B cell (primary cell): Measurements from ENCODE around the gene ZSCAN23. TPM values are rescaled to one million over a fixed set of nuclear protein-coding genes. Genes with fewer than 3 reads are reported as not detected.

Experiments used
- ATAC-seq: fragments of 200-7000 bp; cut with Tn5 transposase; one replicate; pipeline ENCODE4 v1.10.0; 2021; ENCODE audit warnings: low read depth, mild to moderate bottlenecking, moderate number of reproducible peaks, moderate library complexity
- CTCF ChIA-PET: fragments of 350-600 bp; sonication (Branson Sonifier 250); formaldehyde crosslinking; loops from one replicate; lab custom pipeline; 2021; ENCODE audit warnings: antibody characterized with exemption, inconsistent platforms; lab: Charles Lee
- POLR2A ChIA-PET: fragments of 350-600 bp; sonication (Branson Sonifier 250); formaldehyde crosslinking; loops from one replicate; lab custom pipeline; 2021; ENCODE audit warnings: antibody characterized with exemption; lab: Charles Lee
- DNase-seq: peaks from one replicate; pipeline ENCODE4 v3.0.0; 2013
- H2AFZ ChIP-seq: 2 replicates; pipeline ENCODE4 v1.6.1; 2012; ENCODE audit warnings: mild to moderate bottlenecking, low read depth, low read length; ENCODE audit not compliant: insufficient read depth, poor library complexity, severe bottlenecking
- H3K27ac ChIP-seq, 2 donors: 1 replicate in 1 of 2; 2 replicates in 1 of 2; pipeline ENCODE4 v1.5.1; 2012 to 2013; ENCODE audit warnings: low read length in 2 of 2, mild to moderate bottlenecking in 2 of 2, moderate library complexity in 1 of 2
- H3K27me3 ChIP-seq, 4 experiments: fragments of 200-600 bp in 1 of 4; sonication (generic) in 1 of 4; replicated peaks in 1 of 4; 1 replicate in 2 of 4; 2 replicates in 2 of 4; pipeline versions ENCODE4 v1.6.1 to v1.7.0; 2013 to 2016; ENCODE audit warnings: low read length in 3 of 4, mild to moderate bottlenecking in 2 of 4, mixed read lengths in 1 of 4, moderate library complexity in 1 of 4; ENCODE audit not compliant: insufficient read depth in 4 of 4, control insufficient read depth in 3 of 4; ENCODE audit errors: control extremely low read depth in 1 of 4
- H3K36me3 ChIP-seq, 2 experiments: replicated peaks in 1 of 2; 1 replicate in 1 of 2; 2 replicates in 1 of 2; pipeline versions ENCODE4 v1.6.1 to v1.7.1; 2013; ENCODE audit warnings: low read length in 1 of 2; ENCODE audit not compliant: insufficient read depth in 2 of 2, control insufficient read depth in 1 of 2; ENCODE audit errors: control extremely low read depth in 1 of 2, extremely low read depth in 1 of 2
- H3K4me1 ChIP-seq, 2 donors: fragments of 200-600 bp in 1 of 2; sonication (generic) in 1 of 2; 1 replicate in 1 of 2; 2 replicates in 1 of 2; pipeline versions ENCODE4 v1.5.1 to v1.6.1; 2013 to 2017; ENCODE audit warnings: low read length in 2 of 2; ENCODE audit not compliant: control insufficient read depth in 2 of 2, insufficient read depth in 2 of 2
- H3K4me2 ChIP-seq: replicated peaks from 2 replicates; pipeline ENCODE3; 2012; ENCODE audit warnings: mild to moderate bottlenecking, low read depth, low read length; ENCODE audit not compliant: poor library complexity, severe bottlenecking
- H3K4me3 ChIP-seq, 5 experiments: fragments of 200-600 bp in 1 of 5; sonication (generic) in 1 of 5; 1 replicate in 3 of 5; 2 replicates in 2 of 5; pipeline versions ENCODE4 v1.5.1 to v1.7.0; 2011 to 2016; ENCODE audit warnings: low read length in 4 of 5, mild to moderate bottlenecking in 4 of 5, low read depth in 2 of 5, control low read depth in 1 of 5, moderate library complexity in 1 of 5; ENCODE audit not compliant: insufficient read depth in 1 of 5; ENCODE audit errors: control extremely low read depth in 1 of 5, extremely low read depth in 1 of 5
- H3K79me2 ChIP-seq: fragments of 200-600 bp; sonication (generic); one replicate; pipeline ENCODE4 v1.6.0; 2016; ENCODE audit warnings: low read length; ENCODE audit not compliant: control insufficient read depth, insufficient read depth
- H3K9ac ChIP-seq: fragments of 200-600 bp; sonication (generic); 2 replicates; pipeline ENCODE4 v1.6.1; 2017; ENCODE audit warnings: mild to moderate bottlenecking, low read length, moderate library complexity
- H3K9me3 ChIP-seq, 3 donors: one replicate each; pipeline versions ENCODE4 v1.6.1 to v1.7.1; 2013; ENCODE audit warnings: low read length in 2 of 3; ENCODE audit not compliant: control insufficient read depth in 2 of 3, insufficient read depth in 1 of 3; ENCODE audit errors: control extremely low read depth in 1 of 3
- H4K20me1 ChIP-seq: 2 replicates; pipeline ENCODE4 v1.6.0; 2012; ENCODE audit warnings: mild to moderate bottlenecking, low read length; ENCODE audit not compliant: insufficient read depth, control insufficient read depth, poor library complexity, severe bottlenecking
- H3K27ac Mint-ChIP-seq: one replicate; pipeline ENCODE4 v1.8.0; 2021; ENCODE audit warnings: mixed read lengths
- H3K27me3 Mint-ChIP-seq: one replicate; pipeline ENCODE4 v1.8.0; 2021; ENCODE audit warnings: mixed read lengths
- H3K4me1 Mint-ChIP-seq: one replicate; pipeline ENCODE4 v1.8.0; 2021; ENCODE audit warnings: mixed read lengths
- H3K4me3 Mint-ChIP-seq: one replicate; pipeline ENCODE4 v1.8.0; 2021; ENCODE audit warnings: mixed read lengths
- H3K9me3 Mint-ChIP-seq: one replicate; pipeline ENCODE4 v1.8.0; 2022; ENCODE audit warnings: mixed read lengths; ENCODE audit not compliant: insufficient read depth
- EZH2 ChIP-seq: IDR thresholded peaks from 2 replicates; pipeline ENCODE4 v1.6.1; 2012; ENCODE audit warnings: borderline replicate concordance, low read depth, mild to moderate bottlenecking, moderate library complexity, low read length; ENCODE audit not compliant: insufficient read depth, poor library complexity, severe bottlenecking
- WGBS: methylation state at CpG from one replicate; pipeline ENCODE4 v1.1.5; 2013; ENCODE audit warnings: missing lambda C conversion rate; ENCODE audit not compliant: insufficient coverage; 5-methylcytosine and 5-hydroxymethylcytosine counted together
- intact Hi-C: fragments of 100-400 bp; cut with micrococcal nuclease; formaldehyde crosslinking; loops from one replicate; pipeline ENCODE4 v1.10.0; 2022
- polyA plus RNA-seq: library from polyadenylated mRNA; depleted of rRNA; stranded (reverse); fragments of >200 nt; gene quantifications from 2 replicates; pipeline ENCODE4 v1.2.3, GENCODE V29; 2012
- total RNA-seq, 2 donors: library from RNA; stranded (reverse); fragments of 120-200 nt in 1 of 2; gene quantifications; 1 replicate in 1 of 2; 2 replicates in 1 of 2; pipeline versions ENCODE4 v1.2.3 to v1.2.4, GENCODE V29; 2013 to 2022
- TF ChIP-seq, protein P1 (sequence below): fragments of 200-600 bp; IDR thresholded peaks from one replicate; pipeline ENCODE4 v1.8.0; 2022; ENCODE audit warnings: antibody characterized with exemption, mild to moderate bottlenecking

The ZSCAN23 gene
- total and polyA plus RNA-seq, 2 donors (not counting 1 experiment from before 2014, with no cell fraction given), result 0.79 TPM; not detected in 1

DNA sequence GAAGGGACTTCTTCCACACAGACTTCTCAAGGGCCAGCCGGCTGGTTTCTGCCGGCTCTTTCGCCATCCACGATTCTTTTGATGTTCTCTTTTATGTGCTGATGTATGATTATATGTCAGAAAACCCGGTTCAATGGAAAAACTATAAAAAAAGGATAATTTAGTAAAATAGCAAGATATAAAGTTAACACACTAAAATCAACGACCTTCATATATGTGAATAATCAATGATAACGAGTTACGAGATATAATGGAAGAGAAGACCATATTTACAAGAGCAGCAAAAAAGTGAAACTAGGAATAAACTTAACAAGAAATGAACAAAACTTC is 43.2 kb downstream of the ZSCAN23 start:
- peak overlapping the region; percentile 35 to 87 for H3K27ac ChIP-seq
- Mint-ChIP-seq H3K27ac (peak overlapping the region; percentile 92), H3K4me3 (peak overlapping the region; percentile 93), H3K9me3 (no peaks in the 10 kb centered on the region), H3K27me3 (peaks cover 42% of the 10 kb centered on the region), H3K4me1 (peaks cover 32% of the 10 kb centered on the region)
- intact Hi-C loops, result loop anchor here (1.0 kb wide), 1 partner anchor 65 kb away; no protein-coding TSS in a partner anchor
- peak overlapping the region; percentile 67 to 96 (median 75) for H3K4me3 ChIP-seq
- CTCF ChIA-PET, result interaction anchor here (1.4 to 1.5 kb wide), 2 partner anchors 17 to 505 kb away, joined by 4 read pairs; no protein-coding TSS in a partner anchor
- peak overlapping the region; percentile 90 for H2AFZ ChIP-seq
- H3K4me1 ChIP-seq, result peaks cover 16 to 17% of the 10 kb centered on the region in 2 donors
- ATAC-seq, result no peak
- TF ChIP-seq, protein P1, sequence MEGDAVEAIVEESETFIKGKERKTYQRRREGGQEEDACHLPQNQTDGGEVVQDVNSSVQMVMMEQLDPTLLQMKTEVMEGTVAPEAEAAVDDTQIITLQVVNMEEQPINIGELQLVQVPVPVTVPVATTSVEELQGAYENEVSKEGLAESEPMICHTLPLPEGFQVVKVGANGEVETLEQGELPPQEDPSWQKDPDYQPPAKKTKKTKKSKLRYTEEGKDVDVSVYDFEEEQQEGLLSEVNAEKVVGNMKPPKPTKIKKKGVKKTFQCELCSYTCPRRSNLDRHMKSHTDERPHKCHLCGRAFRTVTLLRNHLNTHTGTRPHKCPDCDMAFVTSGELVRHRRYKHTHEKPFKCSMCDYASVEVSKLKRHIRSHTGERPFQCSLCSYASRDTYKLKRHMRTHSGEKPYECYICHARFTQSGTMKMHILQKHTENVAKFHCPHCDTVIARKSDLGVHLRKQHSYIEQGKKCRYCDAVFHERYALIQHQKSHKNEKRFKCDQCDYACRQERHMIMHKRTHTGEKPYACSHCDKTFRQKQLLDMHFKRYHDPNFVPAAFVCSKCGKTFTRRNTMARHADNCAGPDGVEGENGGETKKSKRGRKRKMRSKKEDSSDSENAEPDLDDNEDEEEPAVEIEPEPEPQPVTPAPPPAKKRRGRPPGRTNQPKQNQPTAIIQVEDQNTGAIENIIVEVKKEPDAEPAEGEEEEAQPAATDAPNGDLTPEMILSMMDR, result no peak
- no CpG with 5 or more reads among the region's 8 CpGs for WGBS
- H3K79me2 ChIP-seq, result peaks cover 31% of the 10 kb centered on the region
- peaks cover 0 to 4% (median 0%) of the 10 kb centered on the region in 3 donors for H3K9me3 ChIP-seq
- H3K36me3 ChIP-seq, result peaks cover 0 to 11% of the 10 kb centered on the region in 2 experiments
- POLR2A ChIA-PET, result interaction anchor here (1.5 kb wide), 1 partner anchor 259 kb away, joined by 4 read pairs; the partner anchor contains the start of gene ZKSCAN8
- H4K20me1 ChIP-seq, result no peaks in the 10 kb centered on the region
- H3K9ac ChIP-seq, result peak overlapping the region; percentile 77
- DNase-seq, result no peak
- peaks cover 0 to 17% (median 8%) of the 10 kb centered on the region in 4 experiments for H3K27me3 ChIP-seq
- H3K4me2 ChIP-seq, result peak overlapping the region; percentile 81

DNA sequence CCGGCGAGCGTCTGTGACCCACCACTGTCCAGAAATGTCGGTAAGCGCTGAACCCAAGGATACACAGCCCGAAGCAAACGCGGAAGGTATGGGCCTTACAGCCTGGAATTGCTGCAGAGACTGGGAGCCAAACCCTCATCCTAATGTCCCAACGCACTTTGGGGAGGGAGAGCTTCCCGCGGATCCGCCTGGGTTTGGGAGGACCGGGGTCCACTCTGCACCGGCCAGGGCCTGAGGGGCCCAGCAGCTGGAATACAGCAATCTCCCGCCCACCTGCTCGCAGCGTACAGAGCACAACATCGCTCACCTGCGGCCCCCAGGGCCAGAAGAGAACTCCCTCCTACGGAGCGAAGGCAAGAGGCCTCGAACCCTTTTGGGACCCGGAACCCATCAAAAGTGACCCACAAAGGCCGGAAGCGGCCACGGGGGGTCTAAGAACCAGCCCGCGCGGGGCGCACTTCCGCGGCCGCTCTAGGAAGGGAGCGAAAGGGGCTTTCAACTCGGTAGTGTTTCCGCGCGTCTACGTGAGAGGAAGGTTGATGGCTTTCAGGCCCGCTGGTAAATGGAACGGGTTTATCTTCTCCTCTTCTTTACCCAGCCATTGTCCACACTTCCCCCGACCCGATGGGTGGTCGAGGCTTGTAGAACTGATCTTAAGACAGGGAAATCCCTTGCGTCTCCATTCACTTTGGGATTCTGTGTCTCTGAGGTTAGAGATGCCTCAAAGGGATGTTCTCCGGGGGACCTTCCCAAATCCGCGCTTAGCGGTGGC is 43.8 kb downstream of the ZSCAN23 start, which contains the start of gene ZSCAN12:
Gene ZSCAN12 (minus strand): TSS at position 398 of the 772 bp plus-strand sequence. CDS start 1,342 bp downstream, outside the sequence.
- peaks cover 34% of the 10 kb centered on the region for H3K4me1 Mint-ChIP-seq
- under 1% methylated on average over 37 of the region's 49 CpGs for WGBS
- CTCF ChIA-PET, result interaction anchor here (0.7 to 6.6 kb wide), 6 partner anchors 16 to 1739 kb away, joined by 3 to 60 read pairs (median 4); partner anchors contain the start of gene ZKSCAN4

More for the DNA sequence above, 43.8 kb downstream of the ZSCAN23 start, which contains the start of gene ZSCAN12:
- ATAC-seq (peak; percentile 91), DNase-seq (peak; percentile 91)
- peaks cover 16 to 17% of the 10 kb centered on the region in 2 donors for H3K4me1 ChIP-seq
- peak within 1 kb of the TSS; percentile 81 for H3K4me2 ChIP-seq
- H2AFZ ChIP-seq, result peak within 1 kb of the TSS; percentile 90
- peaks cover 31% of the 10 kb centered on the region for H3K79me2 ChIP-seq
- POLR2A ChIA-PET, result interaction anchor here (0.6 to 1.5 kb wide), 6 partner anchors 16 to 1322 kb away, joined by 3 to 6 read pairs (median 4); partner anchors contain the start of genes ZKSCAN8 and ZSCAN26
- H3K4me3 ChIP-seq, result peak within 1 kb of the TSS; percentile 67 to 96 (median 75)
- peak within 1 kb of the TSS; percentile 92 for H3K27ac Mint-ChIP-seq
- H3K9me3 ChIP-seq, result peaks cover 0 to 4% (median 0%) of the 10 kb centered on the region in 3 donors
- no peaks in the 10 kb centered on the region for H3K9me3 Mint-ChIP-seq
- peaks cover 0 to 11% of the 10 kb centered on the region in 2 experiments for H3K36me3 ChIP-seq
- H3K27ac ChIP-seq, result peak within 1 kb of the TSS; percentile 35 to 87
- peaks cover 40% of the 10 kb centered on the region for H3K27me3 Mint-ChIP-seq
- H3K9ac ChIP-seq, result peak within 1 kb of the TSS; percentile 77
- peak within 1 kb of the TSS; percentile 93 for H3K4me3 Mint-ChIP-seq
- intact Hi-C loops, result loop anchor here (1.0 to 10.0 kb wide), 9 partner anchors 16 to 1011 kb away; partner anchors contain the start of genes ZKSCAN3, ZKSCAN4, ZNF184 and ZNF391
- peaks cover 0 to 17% (median 8%) of the 10 kb centered on the region in 4 experiments for H3K27me3 ChIP-seq
- no peak for TF ChIP-seq EZH2
- TF ChIP-seq, protein P1, result peak; percentile 78
- H4K20me1 ChIP-seq, result no peaks in the 10 kb centered on the region
